HepG2 (cell line): Measurements from ENCODE around the gene GGA3. TPM values are rescaled to one million over a fixed set of nuclear protein-coding genes. Genes with fewer than 3 reads are reported as not detected.
A peak's percentile ranks its signal among the peaks of the same experiment; 100 is the strongest.

Experiments
- ADNP ChIP-seq: sonication (generic); formaldehyde crosslinking; IDR thresholded peaks from 2 replicates; pipeline ENCODE4 v1.4.0; 2020; ENCODE audit warnings: missing genetic modification reagents
- AGO2 ChIP-seq: fragments of 200-400 bp; formaldehyde crosslinking; optimal IDR thresholded peaks from 2 replicates; pipeline ENCODE3; 2017; ENCODE audit warnings: mild to moderate bottlenecking, low read depth, low read length, moderate library complexity
- ARNT2 ChIP-seq: sonication (generic); formaldehyde crosslinking; IDR thresholded peaks from 2 replicates; pipeline ENCODE4 v1.8.0; 2022; ENCODE audit warnings: mild to moderate bottlenecking, low read depth, missing genetic modification reagents, moderate library complexity
- BCL6 ChIP-seq: IDR thresholded peaks from 2 replicates; pipeline ENCODE4 v1.6.1; 2016; ENCODE audit warnings: missing genetic modification reagents, missing compliant biosample characterization
- CAMTA2 ChIP-seq: sonication (generic); formaldehyde crosslinking; IDR thresholded peaks from 2 replicates; pipeline ENCODE4 v1.4.0; 2020; ENCODE audit warnings: mild to moderate bottlenecking, missing genetic modification reagents, borderline replicate concordance
- CEBPB ChIP-seq: IDR thresholded peaks from 2 replicates; pipeline ENCODE4 v1.6.1; 2011; ENCODE audit warnings: low read depth, low read length, improper control_type of control experiment, borderline replicate concordance
- HCFC1 ChIP-seq: fragments of 150-350 bp; IDR thresholded peaks from 2 replicates; pipeline ENCODE4 v1.6.1; 2014; ENCODE audit warnings: low read depth, low read length
- HMGA1 ChIP-seq: sonication (generic); formaldehyde crosslinking; conservative IDR thresholded peaks from 2 replicates; pipeline ENCODE4 v1.4.0; 2020; ENCODE audit warnings: missing genetic modification reagents
- KDM6A ChIP-seq: IDR thresholded peaks from 2 replicates; pipeline ENCODE4 v1.6.1; 2016; ENCODE audit warnings: low read depth
- SCMH1 ChIP-seq: sonication (generic); formaldehyde crosslinking; IDR thresholded peaks from 2 replicates; pipeline ENCODE4 v1.9.0; 2021; ENCODE audit warnings: missing genetic modification reagents, mild to moderate bottlenecking, borderline replicate concordance
- SKIL ChIP-seq: sonication (generic); formaldehyde crosslinking; IDR thresholded peaks from 2 replicates; pipeline ENCODE4 v1.8.0; 2022; ENCODE audit warnings: missing genetic modification reagents, mild to moderate bottlenecking, moderate library complexity, borderline replicate concordance
- TEAD3 ChIP-seq: optimal IDR thresholded peaks from 2 replicates; pipeline ENCODE3; 2016; ENCODE audit warnings: borderline replicate concordance
- U2AF1 ChIP-seq: fragments of 200-400 bp; formaldehyde crosslinking; optimal IDR thresholded peaks from 2 replicates; pipeline ENCODE3; 2017; ENCODE audit warnings: mild to moderate bottlenecking, low read depth, low read length
- ZNF331 ChIP-seq: sonication (generic); formaldehyde crosslinking; IDR thresholded peaks from 2 replicates; pipeline ENCODE4 v1.4.0; 2020; ENCODE audit warnings: missing genetic modification reagents
- ZNF350 ChIP-seq: sonication (generic); formaldehyde crosslinking; IDR thresholded peaks from 2 replicates; pipeline ENCODE4 v1.4.0; 2020; ENCODE audit warnings: mild to moderate bottlenecking, low read depth, missing genetic modification reagents, borderline replicate concordance
- ZNF841 ChIP-seq: sonication (generic); formaldehyde crosslinking; IDR thresholded peaks from 2 replicates; pipeline ENCODE4 v1.8.1; 2023; ENCODE audit warnings: missing genetic modification reagents, borderline replicate concordance
- ZSCAN12 ChIP-seq: sonication (generic); formaldehyde crosslinking; IDR thresholded peaks from 2 replicates; pipeline ENCODE4 v1.9.0; 2021; ENCODE audit warnings: mild to moderate bottlenecking, missing genetic modification reagents
- polyA plus RNA-seq, 8 experiments: library from polyadenylated mRNA; depleted of rRNA in 3 of 8; stranded (reverse) in 7 of 8; unstranded in 1 of 8; fragments of >200 nt; fragmentation: Illumina TruSeq in 4 of 8; extraction: Trizol in 4 of 8; gene quantifications; 2 replicates each; pipeline versions ENCODE4 v1.2.1 to v1.2.3, GENCODE V29; 2011 to 2016; ENCODE audit warnings: low read depth in 4 of 8, missing spikeins in 1 of 8, mixed read lengths in 1 of 8; ENCODE audit not compliant: insufficient read depth in 1 of 8
- total RNA-seq, 5 experiments: library from RNA; depleted of rRNA; stranded (reverse); fragments of >200 nt; fragmentation: Illumina TruSeq; extraction: Trizol; gene quantifications; 2 replicates each; pipeline ENCODE4 v1.2.3, GENCODE V29; 2016; ENCODE audit warnings: low read depth in 1 of 5
- TF ChIP-seq, protein P1 (sequence below): sonication (generic); formaldehyde crosslinking; conservative IDR thresholded peaks from 2 replicates; pipeline ENCODE4 v1.8.0; 2022; ENCODE audit warnings: mild to moderate bottlenecking, moderate library complexity, missing genetic modification reagents
- TF ChIP-seq, protein P2 (sequence below): sonication (generic); formaldehyde crosslinking; IDR thresholded peaks from 2 replicates; pipeline ENCODE4 v1.4.0; 2020; ENCODE audit warnings: missing genetic modification reagents; ENCODE audit errors: not compliant biosample characterization
- TF ChIP-seq, protein P3 (sequence below): sonication (generic); formaldehyde crosslinking; IDR thresholded peaks from 2 replicates; pipeline ENCODE4 v1.4.0; 2020; ENCODE audit warnings: missing genetic modification reagents, mild to moderate bottlenecking, borderline replicate concordance
- TF ChIP-seq, protein P4 (sequence below): sonication (generic); formaldehyde crosslinking; IDR thresholded peaks from 2 replicates; pipeline ENCODE4 v1.4.0; 2020; ENCODE audit warnings: missing genetic modification reagents, borderline replicate concordance

The GGA3 gene
- total and polyA plus RNA-seq, 2 of the 13 experiments (the other 11 are each of a cell fraction or from before 2014, with no cell fraction given): 28.4 to 43.7 TPM

DNA sequence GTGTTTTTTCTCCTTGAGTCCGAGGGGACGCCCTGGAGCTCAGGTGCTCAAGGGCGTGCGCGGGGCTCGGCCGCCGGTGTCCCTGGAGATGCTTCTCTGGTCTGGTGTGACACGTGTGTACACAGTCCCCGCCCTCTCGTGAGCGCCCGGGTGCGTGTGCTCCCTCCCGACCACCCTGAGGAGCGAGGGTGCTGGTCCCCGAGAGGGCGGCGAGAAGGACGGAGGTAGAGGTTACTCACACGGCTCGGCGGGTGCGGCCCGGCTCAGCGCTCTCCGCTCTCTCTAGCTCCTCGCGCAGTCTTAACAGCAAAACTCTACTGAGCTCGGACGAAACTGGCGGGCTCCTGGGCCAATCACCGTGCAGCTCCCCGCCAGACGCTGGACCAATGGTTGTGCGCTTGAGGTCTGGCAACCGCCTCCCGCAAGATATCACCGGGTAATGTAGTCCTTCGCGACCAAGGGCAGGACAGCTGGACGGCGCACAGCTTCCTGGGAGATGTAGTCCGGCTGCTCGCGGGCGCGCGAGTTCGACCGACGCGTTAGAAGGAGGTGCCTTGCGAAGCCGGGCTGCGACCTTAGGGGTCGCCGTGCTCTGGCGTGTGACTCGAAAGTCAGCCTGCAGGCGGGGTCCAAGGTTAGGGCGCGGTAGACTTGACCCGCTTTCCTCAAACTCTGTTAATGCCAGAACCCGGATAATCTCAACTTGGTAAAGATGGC, 27.9 kb upstream of the GGA3 start, which contains the start of gene SLC25A19 (continued):
- TF ChIP-seq, protein P1, sequence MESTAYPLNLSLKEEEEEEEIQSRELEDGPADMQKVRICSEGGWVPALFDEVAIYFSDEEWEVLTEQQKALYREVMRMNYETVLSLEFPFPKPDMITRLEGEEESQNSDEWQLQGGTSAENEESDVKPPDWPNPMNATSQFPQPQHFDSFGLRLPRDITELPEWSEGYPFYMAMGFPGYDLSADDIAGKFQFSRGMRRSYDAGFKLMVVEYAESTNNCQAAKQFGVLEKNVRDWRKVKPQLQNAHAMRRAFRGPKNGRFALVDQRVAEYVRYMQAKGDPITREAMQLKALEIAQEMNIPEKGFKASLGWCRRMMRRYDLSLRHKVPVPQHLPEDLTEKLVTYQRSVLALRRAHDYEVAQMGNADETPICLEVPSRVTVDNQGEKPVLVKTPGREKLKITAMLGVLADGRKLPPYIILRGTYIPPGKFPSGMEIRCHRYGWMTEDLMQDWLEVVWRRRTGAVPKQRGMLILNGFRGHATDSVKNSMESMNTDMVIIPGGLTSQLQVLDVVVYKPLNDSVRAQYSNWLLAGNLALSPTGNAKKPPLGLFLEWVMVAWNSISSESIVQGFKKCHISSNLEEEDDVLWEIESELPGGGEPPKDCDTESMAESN (CRISPR knock-in tag): no peak; the same call in 1 of the 2 replicates
- TF ChIP-seq TEAD3 (peak; percentile 65), SCMH1 (CRISPR knock-in tag) (no peak), KDM6A (CRISPR knock-in tag) (no peak), ZNF331 (CRISPR knock-in tag) (peak; percentile 70; the same call in 1 of the 2 replicates), AGO2 (peak; percentile 36), ZSCAN12 (CRISPR knock-in tag) (no peak), CAMTA2 (CRISPR knock-in tag) (peak; percentile 96; the same call in 1 of the 2 replicates), HMGA1 (no peak), BCL6 (CRISPR knock-in tag) (peak; percentile 87), HCFC1 (peak; percentile 98), U2AF1 (peak; percentile 64), ARNT2 (CRISPR knock-in tag) (peak; percentile 82; the same call in 1 of the 2 replicates), ZNF841 (no peak), ZNF350 (CRISPR knock-in tag) (peak; percentile 98), ADNP (no peak), SKIL (CRISPR knock-in tag) (peak; percentile 54), CEBPB (no peak; the same call in 1 of the 2 replicates)
- TF ChIP-seq, protein P2, sequence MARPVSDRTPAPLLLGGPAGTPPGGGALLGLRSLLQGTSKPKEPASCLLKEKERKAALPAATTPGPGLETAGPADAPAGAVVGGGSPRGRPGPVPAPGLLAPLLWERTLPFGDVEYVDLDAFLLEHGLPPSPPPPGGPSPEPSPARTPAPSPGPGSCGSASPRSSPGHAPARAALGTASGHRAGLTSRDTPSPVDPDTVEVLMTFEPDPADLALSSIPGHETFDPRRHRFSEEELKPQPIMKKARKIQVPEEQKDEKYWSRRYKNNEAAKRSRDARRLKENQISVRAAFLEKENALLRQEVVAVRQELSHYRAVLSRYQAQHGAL (CRISPR knock-in tag): peak; percentile 13
- TF ChIP-seq, protein P3, sequence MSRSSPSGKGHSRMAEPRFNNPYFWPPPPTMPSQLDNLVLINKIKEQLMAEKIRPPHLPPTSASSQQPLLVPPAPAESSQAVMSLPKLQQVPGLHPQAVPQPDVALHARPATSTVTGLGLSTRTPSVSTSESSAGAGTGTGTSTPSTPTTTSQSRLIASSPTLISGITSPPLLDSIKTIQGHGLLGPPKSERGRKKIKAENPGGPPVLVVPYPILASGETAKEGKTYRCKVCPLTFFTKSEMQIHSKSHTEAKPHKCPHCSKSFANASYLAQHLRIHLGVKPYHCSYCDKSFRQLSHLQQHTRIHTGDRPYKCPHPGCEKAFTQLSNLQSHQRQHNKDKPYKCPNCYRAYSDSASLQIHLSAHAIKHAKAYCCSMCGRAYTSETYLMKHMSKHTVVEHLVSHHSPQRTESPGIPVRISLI (CRISPR knock-in tag): peak; percentile 42; the same call in 1 of the 2 replicates
- TF ChIP-seq, protein P4, sequence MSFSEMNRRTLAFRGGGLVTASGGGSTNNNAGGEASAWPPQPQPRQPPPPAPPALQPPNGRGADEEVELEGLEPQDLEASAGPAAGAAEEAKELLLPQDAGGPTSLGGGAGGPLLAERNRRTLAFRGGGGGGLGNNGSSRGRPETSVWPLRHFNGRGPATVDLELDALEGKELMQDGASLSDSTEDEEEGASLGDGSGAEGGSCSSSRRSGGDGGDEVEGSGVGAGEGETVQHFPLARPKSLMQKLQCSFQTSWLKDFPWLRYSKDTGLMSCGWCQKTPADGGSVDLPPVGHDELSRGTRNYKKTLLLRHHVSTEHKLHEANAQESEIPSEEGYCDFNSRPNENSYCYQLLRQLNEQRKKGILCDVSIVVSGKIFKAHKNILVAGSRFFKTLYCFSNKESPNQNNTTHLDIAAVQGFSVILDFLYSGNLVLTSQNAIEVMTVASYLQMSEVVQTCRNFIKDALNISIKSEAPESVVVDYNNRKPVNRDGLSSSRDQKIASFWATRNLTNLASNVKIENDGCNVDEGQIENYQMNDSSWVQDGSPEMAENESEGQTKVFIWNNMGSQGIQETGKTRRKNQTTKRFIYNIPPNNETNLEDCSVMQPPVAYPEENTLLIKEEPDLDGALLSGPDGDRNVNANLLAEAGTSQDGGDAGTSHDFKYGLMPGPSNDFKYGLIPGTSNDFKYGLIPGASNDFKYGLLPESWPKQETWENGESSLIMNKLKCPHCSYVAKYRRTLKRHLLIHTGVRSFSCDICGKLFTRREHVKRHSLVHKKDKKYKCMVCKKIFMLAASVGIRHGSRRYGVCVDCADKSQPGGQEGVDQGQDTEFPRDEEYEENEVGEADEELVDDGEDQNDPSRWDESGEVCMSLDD: no peak
